Loucy (cell line): ENCODE measurements around the gene TFAP2D.

Experiments
- EZH2phosphoT487 ChIP-seq: fragments of 200-600 bp; IDR thresholded peaks from 2 replicates; pipeline ENCODE4 v1.6.1; 2018; ENCODE audit warnings: antibody characterized with exemption, mild to moderate bottlenecking, moderate library complexity, borderline replicate concordance
- TF ChIP-seq, protein P1 (sequence below): fragments of 200-600 bp; sonication (generic); conservative IDR thresholded peaks from 2 replicates; pipeline ENCODE4 v1.5.1; 2014; ENCODE audit warnings: mild to moderate bottlenecking, antibody characterized with exemption, low read length

DNA sequence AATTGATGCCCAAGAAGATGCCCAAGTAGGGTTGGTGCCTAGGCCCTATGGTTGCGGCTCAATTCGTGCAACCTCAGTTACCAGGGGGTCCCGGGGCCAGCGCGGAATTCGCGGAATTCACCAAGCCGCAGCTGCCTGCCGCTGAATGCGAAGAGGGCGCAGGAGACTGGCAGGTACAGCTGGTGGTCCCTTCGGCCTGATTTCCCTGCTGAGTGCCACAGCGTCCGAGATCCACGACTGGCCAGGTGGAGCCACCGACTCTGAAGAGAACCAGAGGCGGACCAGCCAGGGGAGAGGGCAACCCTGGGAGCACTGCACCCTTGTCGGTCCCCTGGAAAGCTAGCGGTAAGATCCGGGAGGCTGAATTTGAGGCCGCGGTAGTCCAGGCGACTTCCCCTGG is 6.8 kb upstream of the TFAP2D start:
- TF ChIP-seq, protein P1, sequence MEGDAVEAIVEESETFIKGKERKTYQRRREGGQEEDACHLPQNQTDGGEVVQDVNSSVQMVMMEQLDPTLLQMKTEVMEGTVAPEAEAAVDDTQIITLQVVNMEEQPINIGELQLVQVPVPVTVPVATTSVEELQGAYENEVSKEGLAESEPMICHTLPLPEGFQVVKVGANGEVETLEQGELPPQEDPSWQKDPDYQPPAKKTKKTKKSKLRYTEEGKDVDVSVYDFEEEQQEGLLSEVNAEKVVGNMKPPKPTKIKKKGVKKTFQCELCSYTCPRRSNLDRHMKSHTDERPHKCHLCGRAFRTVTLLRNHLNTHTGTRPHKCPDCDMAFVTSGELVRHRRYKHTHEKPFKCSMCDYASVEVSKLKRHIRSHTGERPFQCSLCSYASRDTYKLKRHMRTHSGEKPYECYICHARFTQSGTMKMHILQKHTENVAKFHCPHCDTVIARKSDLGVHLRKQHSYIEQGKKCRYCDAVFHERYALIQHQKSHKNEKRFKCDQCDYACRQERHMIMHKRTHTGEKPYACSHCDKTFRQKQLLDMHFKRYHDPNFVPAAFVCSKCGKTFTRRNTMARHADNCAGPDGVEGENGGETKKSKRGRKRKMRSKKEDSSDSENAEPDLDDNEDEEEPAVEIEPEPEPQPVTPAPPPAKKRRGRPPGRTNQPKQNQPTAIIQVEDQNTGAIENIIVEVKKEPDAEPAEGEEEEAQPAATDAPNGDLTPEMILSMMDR, result no peak
- no peak for TF ChIP-seq EZH2phosphoT487
